Central memory CD8-positive, alpha-beta T cell (primary cell): Measurements from ENCODE around the gene NUB1.
A peak's percentile ranks its signal among the peaks of the same experiment; 100 is the strongest.

Experiments used
- ATAC-seq: fragments of 150-1000 bp; cut with Tn5 transposase; replicated peaks from 2 replicates; pipeline ENCODE4 v1.10.0; 2022; ENCODE audit warnings: mild to moderate bottlenecking, moderate FRiP score, moderate number of reproducible peaks; ENCODE audit not compliant: poor library complexity, severe bottlenecking; ENCODE audit errors: extremely low read depth
- DNase-seq, 2 donors: peaks; one replicate each; pipeline ENCODE4 v3.0.0; 2021; ENCODE audit warnings: low spot score in 2 of 2
- H3K27ac Mint-ChIP-seq: one replicate; pipeline ENCODE4 v1.8.0; 2022; ENCODE audit warnings: low read depth, mild to moderate bottlenecking, moderate library complexity, mixed read lengths
- H3K27me3 Mint-ChIP-seq: one replicate; pipeline ENCODE4 v1.8.0; 2022; ENCODE audit warnings: mixed read lengths
- H3K36me3 Mint-ChIP-seq: one replicate; pipeline ENCODE4 v1.8.0; 2022; ENCODE audit warnings: mild to moderate bottlenecking, moderate library complexity, mixed read lengths; ENCODE audit not compliant: insufficient read depth
- H3K4me1 Mint-ChIP-seq: one replicate; pipeline ENCODE4 v1.8.0; 2022; ENCODE audit warnings: mixed read lengths
- H3K4me3 Mint-ChIP-seq: one replicate; pipeline ENCODE4 v1.8.0; 2022; ENCODE audit warnings: mild to moderate bottlenecking, moderate library complexity, mixed read lengths
- H3K9me3 Mint-ChIP-seq: one replicate; pipeline ENCODE4 v1.8.0; 2022; ENCODE audit warnings: mixed read lengths

NUB1 gene

GRCh38 chr7:151425670-151426440 lies 84.2 kb downstream of the NUB1 start:
- H3K9me3 Mint-ChIP-seq = no peaks in the 10 kb centered on the region
- ATAC-seq (no peak), DNase-seq (no peak)
- peaks cover 5% of the 10 kb centered on the region for H3K36me3 Mint-ChIP-seq
- H3K4me3 Mint-ChIP-seq = no peak overlapping the region
- peaks cover 28% of the 10 kb centered on the region for H3K4me1 Mint-ChIP-seq
- no peak overlapping the region for H3K27ac Mint-ChIP-seq
- peaks cover 28% of the 10 kb centered on the region for H3K27me3 Mint-ChIP-seq

GRCh38 chr7:151426441-151426903 lies 84.9 kb downstream of the NUB1 start:
- peaks cover 5% of the 10 kb centered on the region for H3K36me3 Mint-ChIP-seq
- no peak overlapping the region for H3K27ac Mint-ChIP-seq
- peaks cover 28% of the 10 kb centered on the region for H3K4me1 Mint-ChIP-seq
- peaks cover 22% of the 10 kb centered on the region for H3K27me3 Mint-ChIP-seq
- no peaks in the 10 kb centered on the region for H3K9me3 Mint-ChIP-seq
- DNase-seq (no peak), ATAC-seq (no peak)
- no peak overlapping the region for H3K4me3 Mint-ChIP-seq

GRCh38 chr7:151426904-151427704 lies 85.5 kb downstream of the NUB1 start:
- no peak overlapping the region for H3K27ac Mint-ChIP-seq

GRCh38 chr7:151427705-151428377 lies 86.2 kb downstream of the NUB1 start:
- Mint-ChIP-seq H3K4me3 (no peak overlapping the region), H3K27me3 (peaks cover 8% of the 10 kb centered on the region), H3K9me3 (no peaks in the 10 kb centered on the region), H3K4me1 (peaks cover 31% of the 10 kb centered on the region), H3K27ac (peak overlapping the region; percentile 84), H3K36me3 (peaks cover 5% of the 10 kb centered on the region)
- ATAC-seq (no peak), DNase-seq (no peak)

More at GRCh38 chr7:151426904-151427704, 85.5 kb downstream of the NUB1 start:
- ATAC-seq (no peak), DNase-seq (no peak)
- H3K9me3 Mint-ChIP-seq = no peaks in the 10 kb centered on the region
- H3K27me3 Mint-ChIP-seq = peaks cover 15% of the 10 kb centered on the region
- peaks cover 5% of the 10 kb centered on the region for H3K36me3 Mint-ChIP-seq
- H3K4me3 Mint-ChIP-seq = no peak overlapping the region
- peaks cover 28% of the 10 kb centered on the region for H3K4me1 Mint-ChIP-seq
